Smooth muscle cell of the coronary artery (primary cell): ENCODE measurements around the gene GLI2. TPM values are rescaled to one million over a fixed set of nuclear protein-coding genes. Genes with fewer than 3 reads are reported as not detected.

Experiments used
- total RNA-seq: library from RNA; depleted of rRNA; stranded (reverse); fragments of >200 nt; gene quantifications from 2 replicates; pipeline ENCODE4 v1.2.3, GENCODE V29; 2014; ENCODE audit warnings: low replicate concordance

The GLI2 gene
- 1.1 and 6.1 TPM in 2 replicates for total RNA-seq

GRCh38 chr2:120735746-120736170, at the start of gene GLI2:
GLI2 (plus strand) TSS chr2:120735868; CDS start chr2:120797321, 61,453 bp downstream.

